Psoas muscle (tissue), 8 donors: ENCODE data around the gene GALNT14. TPM values are rescaled to one million over a fixed set of nuclear protein-coding genes. Genes with fewer than 3 reads are reported as not detected.

Experiments used
- ATAC-seq, 4 donors: fragments of 200-7000 bp; cut with Tn5 transposase; one replicate each; pipeline ENCODE4 v1.9.1; 2020; ENCODE audit warnings: moderate library complexity in 3 of 4, mild to moderate bottlenecking in 2 of 4
- DNase-seq, 2 donors: peaks; one replicate each; pipeline ENCODE4 v3.0.0-alpha.2; 2020
- H3K27ac ChIP-seq: fragments of 200-600 bp; one replicate; pipeline ENCODE4 v1.8.0; 2022
- H3K27me3 ChIP-seq, 3 donors: fragments of 200-600 bp in 1 of 3; one replicate each; pipeline versions ENCODE4 v1.6.1 to v1.8.0; 2013 to 2022; ENCODE audit warnings: low read length in 2 of 3, mild to moderate bottlenecking in 2 of 3, moderate library complexity in 1 of 3; ENCODE audit not compliant: insufficient read depth in 3 of 3
- H3K36me3 ChIP-seq, 2 donors: fragments of 200-600 bp in 1 of 2; one replicate each; pipeline versions ENCODE4 v1.6.1 to v1.8.0; 2013 to 2022; ENCODE audit warnings: low read depth in 1 of 2, mild to moderate bottlenecking in 1 of 2, moderate library complexity in 1 of 2; ENCODE audit not compliant: insufficient read depth in 1 of 2
- H3K4me1 ChIP-seq: fragments of 200-600 bp; one replicate; pipeline ENCODE4 v1.8.0; 2022
- H3K4me3 ChIP-seq: fragments of 200-600 bp; one replicate; pipeline ENCODE4 v1.8.0; 2022; ENCODE audit warnings: mild to moderate bottlenecking
- H3K9me3 ChIP-seq: fragments of 200-600 bp; one replicate; pipeline ENCODE4 v1.8.0; 2022
- CTCF ChIP-seq: fragments of 200-600 bp; IDR thresholded peaks from one replicate; pipeline ENCODE4 v1.8.0; 2022; ENCODE audit warnings: antibody characterized with exemption
- WGBS, 3 donors: extraction: QIAGEN DNeasy Blood & Tissue Kit; methylation state at CpG; one replicate each; pipeline versions ENCODE4 v1.1.6 to v1.1.7; 2013; 5-methylcytosine and 5-hydroxymethylcytosine counted together
- intact Hi-C, 2 donors: fragments of 100-400 bp; cut with DNase I; formaldehyde crosslinking; loops; one replicate each; pipeline versions ENCODE4 v1.11.0 to v1.14.2; 2022
- polyA plus RNA-seq, 3 donors: library from polyadenylated mRNA; stranded (reverse); fragments of 200-250 nt; gene quantifications; one replicate each; pipeline ENCODE4 v1.2.3, GENCODE V29; 2013
- total RNA-seq, 4 donors: library from RNA; stranded (reverse); fragmentation: NEBNext Ultra II Directional in 2 of 4; extraction: Animal tissue kit (Norgen Biotek cat#: 25700) in 2 of 4; gene quantifications; one replicate each; pipeline versions ENCODE4 v1.2.1 to v1.2.4, GENCODE V29; 2021 to 2023
- donor health status: healthy with polysubstance abuse.
- donor health status: DM: no; HTN: no; CAD: no; lungs with moderate emphysema.
- donor health status: Bipolar disorder and iron deficiency.
- donor health status: healthy.
- donor health status: DM: yes; HTN: yes; CAD: no.
- donor health status: DM: no; HTN: no; CAD: no.
- donor health status: DM: no; HTN: no; CAD: no.
- donor health status: DM: yes; HTN: yes; CAD: no.

Gene GALNT14
- total and polyA plus RNA-seq, 7 donors, result 0.13 to 0.54 (median 0.24) TPM; not detected in 1

GRCh38 chr2:31083234-31083993 lies 54.8 kb downstream of the GALNT14 start:
- intact Hi-C loops, result no loop called here
- Histone ChIP-seq H3K27me3 (no peaks in the 10 kb centered on the region), H3K9me3 (no peaks in the 10 kb centered on the region), H3K36me3 (no peaks in the 10 kb centered on the region), H3K4me1 (no peaks in the 10 kb centered on the region), H3K27ac (no peak overlapping the region), H3K4me3 (no peak overlapping the region)
- no peak for TF ChIP-seq CTCF
- 62 to 71% (median 71%) methylated on average over 13 of the region's 13 CpGs for WGBS, 3 donors
- no peak for DNase-seq
- ATAC-seq, result no peak

- intact Hi-C loops, result no loop called here
- ATAC-seq (no peak), DNase-seq (no peak)
- Histone ChIP-seq H3K4me1 (no peaks in the 10 kb centered on the region), H3K4me3 (no peak overlapping the region), H3K36me3 (no peaks in the 10 kb centered on the region), H3K27ac (no peak overlapping the region), H3K27me3 (no peaks in the 10 kb centered on the region), H3K9me3 (no peaks in the 10 kb centered on the region)
- 90 to 97% (median 95%) methylated on average over 2 of the region's 2 CpGs for WGBS, 3 donors
- no peak for TF ChIP-seq CTCF
Measured at GRCh38 chr2:31082002-31082401, 56.2 kb downstream of the GALNT14 start.

- 52 to 62% (median 55%) methylated on average over 2 of the region's 2 CpGs for WGBS, 3 donors
Measured at GRCh38 chr2:31081492-31081891, 56.7 kb downstream of the GALNT14 start.

GRCh38 chr2:31080361-31080760 lies 57.9 kb downstream of the GALNT14 start:
- intact Hi-C loops, result no loop called here
- WGBS, 3 donors, result 83 to 91% (median 90%) methylated on average over 1 of the region's 1 CpG

More at GRCh38 chr2:31081492-31081891, 56.7 kb downstream of the GALNT14 start:
- Histone ChIP-seq H3K4me3 (no peak overlapping the region), H3K9me3 (no peaks in the 10 kb centered on the region), H3K36me3 (no peaks in the 10 kb centered on the region), H3K4me1 (no peaks in the 10 kb centered on the region), H3K27ac (no peak overlapping the region), H3K27me3 (no peaks in the 10 kb centered on the region)
- intact Hi-C loops, result no loop called here
- no peak for ATAC-seq
- no peak for TF ChIP-seq CTCF
- DNase-seq, result no peak

More at GRCh38 chr2:31080361-31080760, 57.9 kb downstream of the GALNT14 start:
- TF ChIP-seq CTCF, result no peak
- DNase-seq (no peak), ATAC-seq (no peak)
- no peaks in the 10 kb centered on the region for H3K36me3 ChIP-seq
- no peak overlapping the region for H3K4me3 ChIP-seq
- H3K9me3 ChIP-seq, result no peaks in the 10 kb centered on the region
- no peaks in the 10 kb centered on the region for H3K4me1 ChIP-seq
- H3K27ac ChIP-seq, result no peak overlapping the region
- no peaks in the 10 kb centered on the region for H3K27me3 ChIP-seq
